Karpas-422 (cell line): ENCODE measurements around the gene CHTF18. TPM values are rescaled to one million over a fixed set of nuclear protein-coding genes. Genes with fewer than 3 reads are reported as not detected.
"Not testable (repeated sequence)": the region's sequence is repeated elsewhere in the genome, so short reads cannot be mapped to it uniquely, and the experiment has no call there.

Source experiments
- DNase-seq: peaks from one replicate; pipeline ENCODE4 v3.0.0-alpha.2; 2015
- H2AFZ ChIP-seq: fragments of 200-600 bp; sonication (generic); 2 replicates; pipeline ENCODE4 v1.6.1; 2014; ENCODE audit warnings: antibody characterized with exemption, low read length, mixed read lengths
- H3K27ac ChIP-seq: fragments of 200-600 bp; sonication (generic); 2 replicates; pipeline ENCODE4 v1.5.1; 2014; ENCODE audit warnings: mild to moderate bottlenecking, low read length, moderate library complexity
- H3K27me3 ChIP-seq: fragments of 200-600 bp; sonication (generic); 2 replicates; pipeline ENCODE4 v1.6.1; 2014; ENCODE audit warnings: low read length, mixed read lengths
- H3K36me3 ChIP-seq: fragments of 200-600 bp; sonication (generic); 2 replicates; pipeline ENCODE4 v1.6.1; 2014; ENCODE audit warnings: low read length, mixed read lengths; ENCODE audit not compliant: insufficient read depth
- H3K4me1 ChIP-seq: fragments of 200-600 bp; sonication (generic); 2 replicates; pipeline ENCODE4 v1.6.1; 2014; ENCODE audit warnings: mild to moderate bottlenecking, low read length, mixed read lengths
- H3K4me2 ChIP-seq: fragments of 200-600 bp; sonication (generic); 2 replicates; pipeline ENCODE4 v1.6.1; 2014; ENCODE audit warnings: low read length, low read depth, mild to moderate bottlenecking; ENCODE audit not compliant: poor library complexity, severe bottlenecking
- H3K4me3 ChIP-seq: fragments of 200-600 bp; sonication (generic); 2 replicates; pipeline ENCODE4 v1.5.1; 2014; ENCODE audit warnings: mild to moderate bottlenecking, antibody characterized with exemption, low read length, mixed read lengths
- H3K79me2 ChIP-seq: fragments of 200-600 bp; sonication (generic); 2 replicates; pipeline ENCODE4 v1.6.1; 2014; ENCODE audit warnings: mild to moderate bottlenecking, low read length, mixed read lengths
- H3K9ac ChIP-seq: fragments of 200-600 bp; sonication (generic); 2 replicates; pipeline ENCODE4 v1.6.0; 2014; ENCODE audit warnings: low read length
- H3K9me2 ChIP-seq: fragments of 200-600 bp; sonication (generic), shearing (Covaris generic); replicated peaks from 2 replicates; pipeline ENCODE4 v1.6.0; 2014; ENCODE audit warnings: mild to moderate bottlenecking, low read length, moderate library complexity; ENCODE audit not compliant: insufficient read depth
- H3K9me3 ChIP-seq: fragments of 300-700, 200-600 bp; sonication (generic); 2 replicates; pipeline ENCODE4 v1.6.1; 2014; ENCODE audit warnings: low read length, mixed read lengths
- H4K20me1 ChIP-seq: fragments of 200-600 bp; sonication (generic); 2 replicates; pipeline ENCODE4 v1.6.1; 2014; ENCODE audit warnings: mild to moderate bottlenecking, antibody characterized with exemption, low read length, low read depth; ENCODE audit not compliant: insufficient read depth
- total RNA-seq: library from RNA; depleted of rRNA; stranded (reverse); fragments of >200 nt; shearing (Covaris generic); gene quantifications from 2 replicates; pipeline ENCODE4 v1.2.3, GENCODE V29; 2014; ENCODE audit warnings: low replicate concordance; rRNA removed

CHTF18 gene
- 7.9 and 35.2 TPM in 2 replicates for total RNA-seq

- H3K4me3 ChIP-seq: peak within 1 kb of the TSS; percentile 99
- no peak within 1 kb of the TSS for H2AFZ ChIP-seq
- H4K20me1 ChIP-seq: peaks cover 42% of the 10 kb centered on the region; the same call in 1 of the 2 replicates
- H3K4me2 ChIP-seq: peak within 1 kb of the TSS; percentile 97
- peaks cover 30% of the 10 kb centered on the region for H3K4me1 ChIP-seq
- peak within 1 kb of the TSS; percentile 45; the same call in 1 of the 2 replicates for H3K27ac ChIP-seq
- H3K79me2 ChIP-seq: peaks cover 28% of the 10 kb centered on the region
- peak; percentile 97 for DNase-seq
- no peaks in the 10 kb centered on the region for H3K9me3 ChIP-seq
- peaks cover 8% of the 10 kb centered on the region for H3K36me3 ChIP-seq
- no peaks in the 10 kb centered on the region for H3K9me2 ChIP-seq
- peak within 1 kb of the TSS; percentile 100 for H3K9ac ChIP-seq
- no peaks in the 10 kb centered on the region for H3K27me3 ChIP-seq
These were observed at the start of gene CHTF18 for GRCh38 chr16:788399-789126. Gene CHTF18, plus strand, starts transcription at chr16:788620. Its CDS starts 65 bp downstream, at chr16:788685.

- H2AFZ ChIP-seq: no peak overlapping the region
- no peaks in the 10 kb centered on the region for H3K9me2 ChIP-seq
- peak; percentile 48 for DNase-seq
- H3K4me3 ChIP-seq: peak overlapping the region; percentile 94
- peaks cover 7% of the 10 kb centered on the region; the same call in 1 of the 2 replicates for H3K79me2 ChIP-seq
- peak overlapping the region; percentile 99 for H3K27ac ChIP-seq
- no peaks in the 10 kb centered on the region for H3K9me3 ChIP-seq
- H3K27me3 ChIP-seq: no peaks in the 10 kb centered on the region
- 0 out of 2 replicates have a peak, but pooled peaks cover 6% of the 10 kb centered on the region for H3K36me3 ChIP-seq
- peaks cover 41% of the 10 kb centered on the region for H3K4me1 ChIP-seq
- no peaks in the 10 kb centered on the region for H4K20me1 ChIP-seq
- peak overlapping the region; percentile 98 for H3K4me2 ChIP-seq
- peak overlapping the region; percentile 98 for H3K9ac ChIP-seq
These were observed 48.6 kb upstream of the CHTF18 start for GRCh38 chr16:739560-740458.

- Histone ChIP-seq H2AFZ (no peak overlapping the region), H3K27ac (peak overlapping the region; percentile 99)
- no peak for DNase-seq
These were observed 48.0 kb upstream of the CHTF18 start for GRCh38 chr16:740459-740763.

GRCh38 chr16:740764-741505 is 47.5 kb upstream of the CHTF18 start, which contains the start of gene CIAO3:
Gene CIAO3, minus strand, starts transcription at chr16:740997. Its CDS starts 12 bp downstream, at chr16:740985.
- Histone ChIP-seq H4K20me1 (no peaks in the 10 kb centered on the region), H3K27me3 (no peaks in the 10 kb centered on the region), H3K9me3 (no peaks in the 10 kb centered on the region), H2AFZ (peak within 1 kb of the TSS; percentile 52; the same call in 1 of the 2 replicates), H3K4me3 (peak within 1 kb of the TSS; percentile 94), H3K9ac (peak within 1 kb of the TSS; percentile 98), H3K36me3 (0 out of 2 replicates have a peak, but pooled peaks cover 6% of the 10 kb centered on the region), H3K4me1 (peaks cover 41% of the 10 kb centered on the region), H3K4me2 (peak within 1 kb of the TSS; percentile 98), H3K27ac (peak within 1 kb of the TSS; percentile 99), H3K9me2 (no peaks in the 10 kb centered on the region), H3K79me2 (peaks cover 7% of the 10 kb centered on the region; the same call in 1 of the 2 replicates)
- peak; percentile 98 for DNase-seq

More at GRCh38 chr16:740459-740763, 48.0 kb upstream of the CHTF18 start:
- H3K4me2 ChIP-seq: peak overlapping the region; percentile 98
- peak overlapping the region; percentile 94 for H3K4me3 ChIP-seq
- H3K9me3 ChIP-seq: no peaks in the 10 kb centered on the region
- 0 out of 2 replicates have a peak, but pooled peaks cover 6% of the 10 kb centered on the region for H3K36me3 ChIP-seq
- peaks cover 41% of the 10 kb centered on the region for H3K4me1 ChIP-seq
- H3K27me3 ChIP-seq: no peaks in the 10 kb centered on the region
- H3K79me2 ChIP-seq: peaks cover 7% of the 10 kb centered on the region; the same call in 1 of the 2 replicates
- H3K9me2 ChIP-seq: no peaks in the 10 kb centered on the region
- peak overlapping the region; percentile 98 for H3K9ac ChIP-seq
- no peaks in the 10 kb centered on the region for H4K20me1 ChIP-seq

- Histone ChIP-seq H3K4me2 (no peak overlapping the region), H4K20me1 (no peaks in the 10 kb centered on the region), H3K9me3 (no peaks in the 10 kb centered on the region), H3K4me1 (peaks cover 33% of the 10 kb centered on the region), H3K36me3 (0 out of 2 replicates have a peak, but pooled peaks cover 1% of the 10 kb centered on the region), H3K9ac (no peak overlapping the region), H3K9me2 (no peaks in the 10 kb centered on the region), H3K79me2 (0 out of 2 replicates have a peak, but pooled peaks cover 4% of the 10 kb centered on the region), H3K27me3 (no peaks in the 10 kb centered on the region), H3K4me3 (no peak overlapping the region), H2AFZ (no peak overlapping the region), H3K27ac (no peak overlapping the region)
- DNase-seq: no peak
These were observed 46.3 kb upstream of the CHTF18 start for GRCh38 chr16:741986-742629.

GRCh38 chr16:742894-743293 is 45.5 kb upstream of the CHTF18 start:
- H3K27me3 ChIP-seq, DNase-seq, H3K9ac ChIP-seq, H3K4me2 ChIP-seq, H4K20me1 ChIP-seq, H3K9me2 ChIP-seq, H3K4me3 ChIP-seq, H3K9me3 ChIP-seq, H3K27ac ChIP-seq, H2AFZ ChIP-seq, H3K36me3 ChIP-seq, H3K79me2 ChIP-seq: not testable (repeated sequence)
- peaks cover 25% of the 10 kb centered on the region for H3K4me1 ChIP-seq

- Histone ChIP-seq H3K4me1 (peaks cover 14% of the 10 kb centered on the region), H3K27ac (no peak overlapping the region), H3K9me3 (no peaks in the 10 kb centered on the region), H3K4me3 (no peak overlapping the region), H2AFZ (no peak overlapping the region), H3K9ac (no peak overlapping the region), H3K4me2 (no peak overlapping the region), H3K9me2 (no peaks in the 10 kb centered on the region), H3K27me3 (no peaks in the 10 kb centered on the region), H3K36me3 (no peaks in the 10 kb centered on the region), H3K79me2 (0 out of 2 replicates have a peak, but pooled peaks cover 4% of the 10 kb centered on the region), H4K20me1 (no peaks in the 10 kb centered on the region)
- peak; percentile 71 for DNase-seq
These were observed 44.5 kb upstream of the CHTF18 start for GRCh38 chr16:743794-744500.
